ENCODE results near the gene ARMC9. TPM values are rescaled to one million over a fixed set of nuclear protein-coding genes. Genes with fewer than 3 reads are reported as not detected.

ARMC9 gene
- total RNA-seq: 1 to 10 TPM; 1.0 to 1.4 TPM

- H3K9me3 Mint-ChIP-seq: no peaks in the 10 kb centered on the region
- no peaks in the 10 kb centered on the region for H3K36me3 Mint-ChIP-seq (ENCODE audit: low read depth)
- CTCF ChIA-PET: interaction anchor here (0.7 to 0.8 kb wide), 2 partner anchors 29 to 140 kb away, joined by 3 read pairs; no protein-coding TSS in a partner anchor
- DNase-seq: peak; percentile 64
- no peak within 1 kb of the TSS for H3K27ac Mint-ChIP-seq
- H3K4me3 Mint-ChIP-seq: peak within 1 kb of the TSS; percentile 87
- intact Hi-C loops (cut with micrococcal nuclease): no loop called here
- H3K27me3 Mint-ChIP-seq (ENCODE audit: low read depth): no peaks in the 10 kb centered on the region
- peaks cover 8% of the 10 kb centered on the region for H3K4me1 Mint-ChIP-seq (ENCODE audit: low read depth)
Observed at GRCh38 chr2:231198291-231199173, at the start of gene ARMC9. ARMC9 (plus strand) TSS chr2:231198631; CDS start chr2:231206239, 7,608 bp downstream.

- CTCF ChIA-PET: no interaction called here
- H3K27ac Mint-ChIP-seq: no peak overlapping the region
- no peak overlapping the region for H3K4me3 Mint-ChIP-seq
- DNase-seq: no peak
- peaks cover 17% of the 10 kb centered on the region for H3K36me3 Mint-ChIP-seq (ENCODE audit: low read depth)
- intact Hi-C loops (cut with micrococcal nuclease): no loop called here
- H3K27me3 Mint-ChIP-seq (ENCODE audit: low read depth): no peaks in the 10 kb centered on the region
- no peaks in the 10 kb centered on the region for H3K9me3 Mint-ChIP-seq
- no peaks in the 10 kb centered on the region for H3K4me1 Mint-ChIP-seq (ENCODE audit: low read depth)
Observed at GRCh38 chr2:231152800-231153557, 45.5 kb upstream of the ARMC9 start.

- peaks cover 14% of the 10 kb centered on the region for H3K4me1 Mint-ChIP-seq (ENCODE audit: low read depth)
- H3K27me3 Mint-ChIP-seq (ENCODE audit: low read depth): no peaks in the 10 kb centered on the region
- H3K4me3 Mint-ChIP-seq: no peak overlapping the region
- intact Hi-C loops (cut with micrococcal nuclease): no loop called here
- no peaks in the 10 kb centered on the region for H3K9me3 Mint-ChIP-seq
- DNase-seq: no peak
- H3K27ac Mint-ChIP-seq: no peak overlapping the region
- H3K36me3 Mint-ChIP-seq (ENCODE audit: low read depth): peaks cover 10% of the 10 kb centered on the region
- CTCF ChIA-PET: interaction anchor here (1.7 kb wide), 1 partner anchor 21 kb away, joined by 5 read pairs; no protein-coding TSS in a partner anchor
Observed at GRCh38 chr2:231159306-231159705, 39.1 kb upstream of the ARMC9 start.

- Mint-ChIP-seq H3K36me3 (ENCODE audit: low read depth) (peaks cover 14% of the 10 kb centered on the region), H3K4me3 (no peak overlapping the region), H3K4me1 (ENCODE audit: low read depth) (peaks cover 14% of the 10 kb centered on the region), H3K27ac (no peak overlapping the region), H3K27me3 (ENCODE audit: low read depth) (no peaks in the 10 kb centered on the region), H3K9me3 (no peaks in the 10 kb centered on the region)
- intact Hi-C loops (cut with micrococcal nuclease): no loop called here
- no peak for DNase-seq
- CTCF ChIA-PET: no interaction called here
Observed at GRCh38 chr2:231160701-231161100, 37.7 kb upstream of the ARMC9 start.

- H3K36me3 Mint-ChIP-seq (ENCODE audit: low read depth): peaks cover 12% of the 10 kb centered on the region
- no peak for DNase-seq
- no peaks in the 10 kb centered on the region for H3K27me3 Mint-ChIP-seq (ENCODE audit: low read depth)
- H3K27ac Mint-ChIP-seq: peak overlapping the region; percentile 68
- intact Hi-C loops (cut with micrococcal nuclease): no loop called here
- no peak overlapping the region for H3K4me3 Mint-ChIP-seq
- no peaks in the 10 kb centered on the region for H3K9me3 Mint-ChIP-seq
- peaks cover 14% of the 10 kb centered on the region for H3K4me1 Mint-ChIP-seq (ENCODE audit: low read depth)
- CTCF ChIA-PET: no interaction called here
Observed at GRCh38 chr2:231161252-231161839, 37.1 kb upstream of the ARMC9 start.

- peaks cover 15% of the 10 kb centered on the region for H3K36me3 Mint-ChIP-seq (ENCODE audit: low read depth)
- DNase-seq: no peak
- H3K4me3 Mint-ChIP-seq: no peak overlapping the region
- CTCF ChIA-PET: no interaction called here
- no peaks in the 10 kb centered on the region for H3K27me3 Mint-ChIP-seq (ENCODE audit: low read depth)
- intact Hi-C loops (cut with micrococcal nuclease): no loop called here
- peak overlapping the region; percentile 68 for H3K27ac Mint-ChIP-seq
- peaks cover 18% of the 10 kb centered on the region for H3K4me1 Mint-ChIP-seq (ENCODE audit: low read depth)
- H3K9me3 Mint-ChIP-seq: no peaks in the 10 kb centered on the region
Observed at GRCh38 chr2:231161877-231162329, 36.5 kb upstream of the ARMC9 start.

- no peak overlapping the region for H3K27ac Mint-ChIP-seq
- peaks cover 29% of the 10 kb centered on the region for H3K4me1 Mint-ChIP-seq (ENCODE audit: low read depth)
- no peak for DNase-seq
- H3K4me3 Mint-ChIP-seq: no peak overlapping the region
- no peaks in the 10 kb centered on the region for H3K9me3 Mint-ChIP-seq
- intact Hi-C loops (cut with micrococcal nuclease): no loop called here
- CTCF ChIA-PET: no interaction called here
- H3K36me3 Mint-ChIP-seq (ENCODE audit: low read depth): peaks cover 23% of the 10 kb centered on the region
- H3K27me3 Mint-ChIP-seq (ENCODE audit: low read depth): no peaks in the 10 kb centered on the region
Observed at GRCh38 chr2:231163011-231163410, 35.4 kb upstream of the ARMC9 start.

- H3K9me3 Mint-ChIP-seq: no peaks in the 10 kb centered on the region
- no peak for DNase-seq
- peaks cover 34% of the 10 kb centered on the region for H3K4me1 Mint-ChIP-seq (ENCODE audit: low read depth)
- peaks cover 27% of the 10 kb centered on the region for H3K36me3 Mint-ChIP-seq (ENCODE audit: low read depth)
- no peak overlapping the region for H3K27ac Mint-ChIP-seq
- H3K4me3 Mint-ChIP-seq: no peak overlapping the region
- CTCF ChIA-PET: no interaction called here
- intact Hi-C loops (cut with micrococcal nuclease): no loop called here
- no peaks in the 10 kb centered on the region for H3K27me3 Mint-ChIP-seq (ENCODE audit: low read depth)
Observed at GRCh38 chr2:231163414-231164095, 34.9 kb upstream of the ARMC9 start.

- no peaks in the 10 kb centered on the region for H3K27me3 Mint-ChIP-seq (ENCODE audit: low read depth)
- peaks cover 45% of the 10 kb centered on the region for H3K36me3 Mint-ChIP-seq (ENCODE audit: low read depth)
- H3K9me3 Mint-ChIP-seq: no peaks in the 10 kb centered on the region
- no peak overlapping the region for H3K4me3 Mint-ChIP-seq
- DNase-seq: no peak
- CTCF ChIA-PET: no interaction called here
- H3K4me1 Mint-ChIP-seq (ENCODE audit: low read depth): peaks cover 22% of the 10 kb centered on the region
- H3K27ac Mint-ChIP-seq: peak overlapping the region; percentile 9
- intact Hi-C loops (cut with micrococcal nuclease): no loop called here
Observed at GRCh38 chr2:231167745-231168459, 30.5 kb upstream of the ARMC9 start.

- intact Hi-C loops (cut with micrococcal nuclease): no loop called here
- H3K9me3 Mint-ChIP-seq: no peaks in the 10 kb centered on the region
- DNase-seq: no peak
- H3K4me1 Mint-ChIP-seq (ENCODE audit: low read depth): peaks cover 22% of the 10 kb centered on the region
- H3K36me3 Mint-ChIP-seq (ENCODE audit: low read depth): peaks cover 45% of the 10 kb centered on the region
- CTCF ChIA-PET: interaction anchor here (1.0 kb wide), 1 partner anchor 247 kb away, joined by 3 read pairs; no protein-coding TSS in a partner anchor
- H3K27me3 Mint-ChIP-seq (ENCODE audit: low read depth): no peaks in the 10 kb centered on the region
- no peak overlapping the region for H3K27ac Mint-ChIP-seq
- H3K4me3 Mint-ChIP-seq: no peak overlapping the region
Observed at GRCh38 chr2:231168460-231169139, 29.8 kb upstream of the ARMC9 start.

- CTCF ChIA-PET: interaction anchor here (1.0 kb wide), 1 partner anchor 246 kb away, joined by 3 read pairs; no protein-coding TSS in a partner anchor
- no peak overlapping the region for H3K27ac Mint-ChIP-seq
- H3K36me3 Mint-ChIP-seq (ENCODE audit: low read depth): peaks cover 45% of the 10 kb centered on the region
- H3K27me3 Mint-ChIP-seq (ENCODE audit: low read depth): no peaks in the 10 kb centered on the region
- no peaks in the 10 kb centered on the region for H3K9me3 Mint-ChIP-seq
- H3K4me3 Mint-ChIP-seq: no peak overlapping the region
- peaks cover 22% of the 10 kb centered on the region for H3K4me1 Mint-ChIP-seq (ENCODE audit: low read depth)
- no peak for DNase-seq
- intact Hi-C loops (cut with micrococcal nuclease): no loop called here
Observed at GRCh38 chr2:231169488-231169887, 28.9 kb upstream of the ARMC9 start.

All from activated naive CD4-positive, alpha-beta T cell treated with anti-CD3 and anti-CD28 coated beads for 36 hours (primary cell).